Sigmoid colon (tissue), 7 donors: ENCODE results near the gene NF2. TPM values are rescaled to one million over a fixed set of nuclear protein-coding genes. Genes with fewer than 3 reads are reported as not detected.

Experiments used
- DNase-seq: peaks from one replicate; pipeline ENCODE4 v3.0.0-alpha.2; 2019
- H3K27ac ChIP-seq, 4 donors: fragments of 200-600 bp; sonication (generic); one replicate each; pipeline ENCODE4 v1.5.1; 2016 to 2019; ENCODE audit warnings: mild to moderate bottlenecking in 1 of 4
- H3K27me3 ChIP-seq, 3 donors: fragments of 200-600 bp; sonication (generic); one replicate each; pipeline ENCODE4 v1.5.1; 2019; ENCODE audit warnings: mild to moderate bottlenecking in 1 of 3
- H3K36me3 ChIP-seq, 4 donors: fragments of 200-600 bp; sonication (generic); one replicate each; pipeline ENCODE4 v1.5.1; 2016 to 2019
- H3K4me1 ChIP-seq, 4 donors: fragments of 200-600 bp; sonication (generic); one replicate each; pipeline ENCODE4 v1.5.1; 2017 to 2019
- H3K4me3 ChIP-seq, 4 donors: fragments of 200-600 bp; sonication (generic); one replicate each; pipeline ENCODE4 v1.5.1; 2017 to 2019; ENCODE audit warnings: mild to moderate bottlenecking in 2 of 4, moderate library complexity in 1 of 4
- H3K9me3 ChIP-seq, 4 donors: fragments of 200-600 bp in 3 of 4; sonication (generic) in 3 of 4; one replicate each; pipeline versions ENCODE4 v1.5.1 to v1.6.1; 2013 to 2019
- CTCF ChIP-seq, 4 experiments: fragments of 450-650 bp in 3 of 4; fragments of 200-600 bp in 1 of 4; IDR thresholded peaks; one replicate each; pipeline ENCODE4 v1.5.1; 2016 to 2019; ENCODE audit warnings: antibody characterized with exemption in 4 of 4, mild to moderate bottlenecking in 3 of 4, moderate library complexity in 2 of 4
- EP300 ChIP-seq, 4 donors: sonication (generic); formaldehyde crosslinking; IDR thresholded peaks; one replicate each; pipeline ENCODE4 v1.6.1; 2017; ENCODE audit warnings: antibody characterized with exemption in 4 of 4
- POLR2A ChIP-seq, 2 donors: fragments of 450-650 bp; IDR thresholded peaks; one replicate each; pipeline ENCODE4 v1.6.1; 2016; ENCODE audit warnings: antibody characterized with exemption in 2 of 2, mild to moderate bottlenecking in 2 of 2, moderate library complexity in 2 of 2
- POLR2AphosphoS5 ChIP-seq, 4 donors: sonication (generic); formaldehyde crosslinking; IDR thresholded peaks; one replicate each; pipeline ENCODE4 v1.6.1; 2017; ENCODE audit warnings: antibody characterized with exemption in 4 of 4
- whole genome bisulfite sequencing, 2 donors: extraction: QIAGEN DNeasy Blood & Tissue Kit; methylation state at CpG; one replicate each; pipeline ENCODE4 v1.1.7; 2013; 5-methylcytosine and 5-hydroxymethylcytosine counted together
- intact Hi-C: fragments of 100-400 bp; cut with DNase I; formaldehyde crosslinking; loops from one replicate; pipeline ENCODE4 v1.15.1; 2023
- polyA plus RNA-seq, 3 donors: library from polyadenylated mRNA; stranded (reverse); fragments of 200-250 nt; gene quantifications; one replicate each; pipeline ENCODE4 v1.2.3, GENCODE V29; 2013
- total RNA-seq, 4 donors: library from RNA; depleted of rRNA; stranded (reverse); fragments of >200 nt; gene quantifications; one replicate each; pipeline ENCODE4 v1.1.0, GENCODE V29; 2016
- donor health status: healthy with polysubstance abuse.
- donor health status: Bipolar disorder and iron deficiency.
- donor health status: healthy.

NF2 gene
- total and polyA plus RNA-seq, 7 donors = 3.6 to 34.3 (median 18.7) TPM

GRCh38 chr22:29695129-29695926, 91.9 kb downstream of the NF2 start:
- Histone ChIP-seq H3K9me3 (no peaks in the 10 kb centered on the region), H3K36me3 (peaks cover 0 to 49% (median 11%) of the 10 kb centered on the region in 4 donors), H3K27me3 (peaks cover 0 to 6% (median 0%) of the 10 kb centered on the region in 3 donors), H3K4me1 (peaks cover 0 to 15% (median 4%) of the 10 kb centered on the region in 4 donors), H3K4me3 (no peak overlapping the region), H3K27ac (no peak overlapping the region)
- WGBS, 2 donors = 93 to 94% methylated on average over 33 of the region's 33 CpGs
- intact Hi-C loops = no loop called here
- TF ChIP-seq CTCF (IDR thresholded peaks at IDR 0.05) = no peak
- no peak for TF ChIP-seq POLR2AphosphoS5 (IDR thresholded peaks at IDR 0.05)
- no peak for TF ChIP-seq POLR2A (IDR thresholded peaks at IDR 0.05)
- TF ChIP-seq EP300 (IDR thresholded peaks at IDR 0.05) = no peak
- DNase-seq = no peak

GRCh38 chr22:29697853-29698598, 94.6 kb downstream of the NF2 start:
- H3K27ac ChIP-seq = no peak overlapping the region
- H3K27me3 ChIP-seq = peaks cover 0 to 29% (median 0%) of the 10 kb centered on the region in 3 donors
- no peak overlapping the region for H3K4me3 ChIP-seq
- H3K4me1 ChIP-seq = peaks cover 0 to 18% (median 4%) of the 10 kb centered on the region in 4 donors
- 93% methylated on average over 16 of the region's 16 CpGs for WGBS, 2 donors
- H3K36me3 ChIP-seq = peaks cover 0 to 42% (median 11%) of the 10 kb centered on the region in 4 donors
- intact Hi-C loops = no loop called here
- no peak for DNase-seq
- TF ChIP-seq POLR2A (IDR thresholded peaks at IDR 0.05) = no peak
- no peak for TF ChIP-seq POLR2AphosphoS5 (IDR thresholded peaks at IDR 0.05)
- no peak for TF ChIP-seq CTCF (IDR thresholded peaks at IDR 0.05)
- no peak for TF ChIP-seq EP300 (IDR thresholded peaks at IDR 0.05)
- no peaks in the 10 kb centered on the region for H3K9me3 ChIP-seq

GRCh38 chr22:29700206-29700899, 96.9 kb downstream of the NF2 start:
- peaks cover 0 to 40% (median 0%) of the 10 kb centered on the region in 3 donors for H3K27me3 ChIP-seq
- TF ChIP-seq POLR2AphosphoS5 (IDR thresholded peaks at IDR 0.05) (no peak), CTCF (IDR thresholded peaks at IDR 0.05) (no peak), POLR2A (IDR thresholded peaks at IDR 0.05) (no peak), EP300 (IDR thresholded peaks at IDR 0.05) (no peak)
- DNase-seq = no peak
- H3K27ac ChIP-seq = no peak overlapping the region
- intact Hi-C loops = no loop called here
- H3K9me3 ChIP-seq = no peaks in the 10 kb centered on the region
- peaks cover 0 to 28% (median 5%) of the 10 kb centered on the region in 4 donors for H3K36me3 ChIP-seq
- 69 to 71% methylated on average over 19 of the region's 19 CpGs for WGBS, 2 donors
- peaks cover 0 to 29% (median 15%) of the 10 kb centered on the region in 4 donors for H3K4me1 ChIP-seq
- H3K4me3 ChIP-seq = no peak overlapping the region

- no peak overlapping the region for H3K27ac ChIP-seq
- no peaks in the 10 kb centered on the region for H3K9me3 ChIP-seq
- H3K27me3 ChIP-seq = peaks cover 0 to 40% (median 0%) of the 10 kb centered on the region in 3 donors
- peaks cover 0 to 23% (median 3%) of the 10 kb centered on the region in 4 donors for H3K36me3 ChIP-seq
- WGBS, 2 donors = 33 to 49% methylated on average over 9 of the region's 9 CpGs
- TF ChIP-seq POLR2A (IDR thresholded peaks at IDR 0.05) = no peak
- no peak for TF ChIP-seq POLR2AphosphoS5 (IDR thresholded peaks at IDR 0.05)
- no peak for TF ChIP-seq CTCF (IDR thresholded peaks at IDR 0.05)
- no peak for TF ChIP-seq EP300 (IDR thresholded peaks at IDR 0.05)
- H3K4me3 ChIP-seq = no peak overlapping the region
- H3K4me1 ChIP-seq = peaks cover 0 to 31% (median 18%) of the 10 kb centered on the region in 4 donors
- DNase-seq = no peak
- intact Hi-C loops = no loop called here
These were observed 97.4 kb downstream of the NF2 start for GRCh38 chr22:29700900-29701154.
